KBM-7 (cell line): ENCODE data around the gene CAPNS1.
"Not testable (repeated sequence)": the region's sequence is repeated elsewhere in the genome, so short reads cannot be mapped to it uniquely, and the experiment has no call there.

ENCODE experiments used
- DNase-seq: peaks from one replicate; pipeline ENCODE4 v3.0.0-alpha.2; 2015
- in situ Hi-C: fragments of 300-500 bp; cut with MboI; formaldehyde crosslinking; loops from 2 replicates; pipeline ENCODE4 v1.14.3; 2020; ENCODE audit warnings: low sequenced_read_pairs, low pct_unique_long_range_greater_than_20kb, mixed read lengths

Gene CAPNS1

GRCh38 chr19:36113425-36113824, 26.4 kb upstream of the CAPNS1 start:
- in situ Hi-C loops = no loop called here
- DNase-seq = no peak

DNA sequence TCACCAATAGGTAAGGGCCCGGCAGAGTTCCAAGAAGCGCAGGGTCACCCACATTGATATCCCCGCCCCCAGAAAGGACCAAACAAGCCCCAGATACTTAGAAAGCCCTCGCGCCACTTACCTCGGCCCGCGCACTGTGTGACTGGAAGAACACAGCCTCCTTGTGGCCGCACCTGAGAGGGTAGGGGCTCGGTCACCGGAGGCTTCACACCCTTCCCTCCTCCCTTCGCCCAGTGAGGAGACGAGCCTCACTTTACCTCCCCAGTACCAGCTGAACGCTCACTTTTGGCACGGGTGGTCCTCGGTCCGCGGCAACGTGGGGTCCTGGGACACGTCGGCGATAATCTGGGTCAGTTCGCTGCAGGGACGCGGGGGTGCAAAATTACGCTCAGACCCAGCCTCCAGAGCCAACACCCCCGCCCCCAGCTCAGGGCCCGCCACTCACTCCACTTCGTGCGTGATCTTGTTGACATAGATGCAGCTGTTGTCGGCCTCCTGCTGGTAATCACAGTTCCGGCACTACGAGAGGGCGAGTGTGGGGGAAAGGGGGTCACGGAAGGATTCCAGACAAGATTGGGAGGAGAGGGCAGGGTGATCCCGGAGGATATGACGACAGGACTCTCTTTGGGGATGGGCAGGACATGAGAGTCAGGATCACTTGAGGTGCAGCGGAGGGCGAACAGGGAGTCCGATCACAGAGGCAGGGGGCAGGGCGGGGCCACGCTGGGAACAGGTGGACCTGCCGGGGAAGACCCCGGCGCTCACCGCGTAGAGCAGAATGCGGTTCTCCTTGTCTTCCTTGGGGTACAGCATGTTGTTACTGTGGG, 25.8 kb upstream of the CAPNS1 start:
- DNase-seq = peak; percentile 6
- in situ Hi-C loops = no loop called here

- DNase-seq = peak; percentile 99
- in situ Hi-C loops = no loop called here
Observed at GRCh38 chr19:36114721-36115452, 25.0 kb upstream of the CAPNS1 start, which contains the start of gene POLR2I. Gene POLR2I (minus strand): TSS chr19:36114875. CDS start chr19:36114856, 19 bp downstream.

DNA sequence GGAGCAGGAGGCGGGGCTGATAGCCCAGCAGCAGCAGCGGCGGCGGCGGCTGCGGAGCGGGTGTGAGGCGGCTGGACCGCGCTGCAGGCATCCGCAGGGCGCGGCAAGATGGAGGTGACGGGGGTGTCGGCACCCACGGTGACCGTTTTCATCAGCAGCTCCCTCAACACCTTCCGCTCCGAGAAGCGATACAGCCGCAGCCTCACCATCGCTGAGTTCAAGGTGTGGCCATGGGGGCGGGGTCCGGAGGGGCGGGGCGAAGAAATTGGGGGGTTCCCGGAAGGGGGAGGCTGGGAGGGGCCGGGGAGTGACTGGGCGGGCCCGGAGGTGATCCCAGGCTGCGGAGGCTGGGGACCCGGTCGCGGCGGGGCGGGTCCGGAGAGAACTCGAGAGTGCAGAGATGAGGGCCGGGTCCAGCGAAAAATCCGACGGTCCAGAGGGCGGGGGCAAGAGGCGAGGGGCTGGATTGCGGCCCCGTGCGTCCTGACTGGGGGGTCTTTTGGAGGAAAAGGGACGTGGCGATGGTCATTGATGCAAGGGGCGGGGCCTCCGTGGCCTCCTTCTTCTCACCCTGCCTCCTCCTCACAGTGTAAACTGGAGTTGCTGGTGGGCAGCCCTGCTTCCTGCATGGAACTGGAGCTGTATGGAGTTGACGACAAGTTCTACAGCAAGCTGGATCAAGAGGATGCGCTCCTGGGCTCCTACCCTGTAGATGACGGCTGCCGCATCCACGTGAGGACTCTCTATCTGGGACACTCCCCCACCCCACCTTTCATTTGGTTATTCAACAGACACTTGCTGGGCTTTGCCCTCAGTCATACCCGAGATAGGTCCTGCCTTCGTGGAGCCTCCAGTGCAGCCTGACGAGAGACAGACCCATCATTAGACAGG, 24.2 kb upstream of the CAPNS1 start, which contains the start of gene TBCB:
Gene TBCB (plus strand): TSS at position 16 of the 891 bp plus-strand sequence. CDS start 93 bp downstream, at position 109.
- no peak for DNase-seq
- in situ Hi-C loops = no loop called here

DNA sequence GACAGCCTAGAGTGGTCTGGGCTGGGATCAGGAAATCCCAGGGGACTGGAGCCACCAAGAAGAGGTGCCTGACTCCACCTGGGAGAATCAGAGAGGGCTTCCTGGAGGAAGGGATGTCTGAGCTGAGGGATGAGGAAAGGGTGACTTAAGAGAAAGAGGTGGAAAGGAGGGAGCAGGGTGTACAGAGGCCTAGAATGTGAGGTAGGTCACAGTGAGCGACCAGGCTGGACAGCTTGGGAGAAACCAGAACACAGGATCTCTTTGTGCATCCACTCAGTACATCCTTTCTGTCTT, 23.6 kb upstream of the CAPNS1 start:
- in situ Hi-C loops = no loop called here
- DNase-seq = no peak

GRCh38 chr19:36120092-36120983, 19.5 kb upstream of the CAPNS1 start:
- DNase-seq = no peak
- in situ Hi-C loops = no loop called here

GRCh38 chr19:36120984-36121358, 18.9 kb upstream of the CAPNS1 start:
- in situ Hi-C loops = no loop called here
- DNase-seq = no peak

DNA sequence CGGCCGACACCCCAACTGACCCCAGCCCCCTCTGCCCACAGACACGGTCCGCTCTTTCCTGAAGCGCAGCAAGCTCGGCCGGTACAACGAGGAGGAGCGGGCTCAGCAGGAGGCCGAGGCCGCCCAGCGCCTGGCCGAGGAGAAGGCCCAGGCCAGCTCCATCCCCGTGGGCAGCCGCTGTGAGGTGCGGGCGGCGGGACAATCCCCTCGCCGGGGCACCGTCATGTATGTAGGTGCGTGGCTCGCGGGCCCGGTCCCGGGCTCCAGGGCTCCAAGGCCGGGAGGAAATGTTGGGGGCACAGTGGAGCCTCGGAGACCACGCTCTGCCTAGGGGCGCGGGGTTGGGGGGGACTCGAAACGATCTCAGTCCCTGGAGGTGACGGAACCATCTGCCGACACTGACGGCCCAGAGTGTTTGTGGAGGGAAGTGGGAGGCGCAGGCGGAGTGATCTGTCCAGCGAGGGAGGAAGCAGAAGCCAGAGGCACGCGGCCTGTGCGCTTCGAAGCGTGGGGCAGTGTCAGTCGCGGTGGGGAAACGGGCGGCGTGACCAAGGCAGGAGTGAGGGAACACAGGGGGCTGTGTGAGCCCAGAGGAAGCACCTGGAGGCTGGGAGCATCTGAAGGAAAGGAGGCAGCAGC, 18.3 kb upstream of the CAPNS1 start:
- in situ Hi-C loops = no loop called here
- DNase-seq = peak; percentile 24

DNA sequence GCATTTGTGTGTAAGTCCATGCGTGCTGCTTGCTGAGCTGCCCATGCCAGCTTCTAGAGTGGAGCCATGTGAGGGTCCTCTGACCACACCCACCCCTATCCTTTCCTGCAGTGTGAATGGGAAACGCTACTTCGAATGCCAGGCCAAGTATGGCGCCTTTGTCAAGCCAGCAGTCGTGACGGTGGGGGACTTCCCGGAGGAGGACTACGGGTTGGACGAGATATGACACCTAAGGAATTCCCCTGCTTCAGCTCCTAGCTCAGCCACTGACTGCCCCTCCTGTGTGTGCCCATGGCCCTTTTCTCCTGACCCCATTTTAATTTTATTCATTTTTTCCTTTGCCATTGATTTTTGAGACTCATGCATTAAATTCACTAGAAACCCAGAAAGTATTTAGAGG, 14.3 kb upstream of the CAPNS1 start:
- in situ Hi-C loops = no loop called here
- DNase-seq = no peak

GRCh38 chr19:36128392-36128736, 11.5 kb upstream of the CAPNS1 start:
- DNase-seq = no peak
- in situ Hi-C loops = no loop called here

GRCh38 chr19:36131221-36131620, 8.6 kb upstream of the CAPNS1 start:
- DNase-seq, in situ Hi-C loops: not testable (repeated sequence)

DNA sequence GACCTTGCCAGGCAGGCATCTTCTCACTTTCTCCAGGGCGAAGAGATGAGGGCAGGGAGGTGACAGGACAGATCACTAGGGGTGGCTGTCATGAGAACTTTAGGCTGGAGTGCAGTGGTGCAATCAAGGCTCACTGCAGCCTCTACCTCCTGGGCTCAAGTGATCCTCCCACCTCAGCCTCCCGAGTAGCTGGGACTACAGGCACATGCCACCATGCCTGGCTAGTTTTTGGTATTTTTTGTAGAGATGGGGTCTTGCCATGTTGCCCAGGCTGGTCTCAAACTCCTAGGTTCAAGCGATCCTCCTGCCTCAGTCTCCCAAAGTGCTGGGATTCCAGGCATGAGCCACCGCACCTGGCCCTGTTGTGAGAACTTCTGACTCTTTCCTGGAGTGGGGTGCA, 5.0 kb upstream of the CAPNS1 start:
- in situ Hi-C loops, DNase-seq: not testable (repeated sequence)

- no peak for DNase-seq
- in situ Hi-C loops = no loop called here
Observed at GRCh38 chr19:36136964-36137686, 2.7 kb upstream of the CAPNS1 start.

DNA sequence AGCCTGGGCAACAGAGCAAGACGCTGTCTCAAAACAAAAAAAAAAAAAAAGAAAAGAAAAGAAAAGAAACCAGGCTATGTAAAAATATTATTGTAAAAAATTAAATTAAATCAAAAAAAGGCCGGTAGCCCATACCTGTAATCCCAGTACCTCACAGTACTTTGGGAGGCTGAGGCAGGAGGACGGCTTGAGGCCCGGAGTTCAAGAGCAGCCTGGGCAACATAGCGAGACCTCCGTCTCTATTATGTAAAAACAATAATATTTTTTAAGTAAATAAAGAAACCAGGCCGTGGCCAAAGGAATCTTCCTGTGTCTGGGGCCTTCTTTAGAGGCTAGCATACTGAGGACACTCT, 770 bp upstream of the CAPNS1 start:
- in situ Hi-C loops = no loop called here
- DNase-seq = no peak

DNA sequence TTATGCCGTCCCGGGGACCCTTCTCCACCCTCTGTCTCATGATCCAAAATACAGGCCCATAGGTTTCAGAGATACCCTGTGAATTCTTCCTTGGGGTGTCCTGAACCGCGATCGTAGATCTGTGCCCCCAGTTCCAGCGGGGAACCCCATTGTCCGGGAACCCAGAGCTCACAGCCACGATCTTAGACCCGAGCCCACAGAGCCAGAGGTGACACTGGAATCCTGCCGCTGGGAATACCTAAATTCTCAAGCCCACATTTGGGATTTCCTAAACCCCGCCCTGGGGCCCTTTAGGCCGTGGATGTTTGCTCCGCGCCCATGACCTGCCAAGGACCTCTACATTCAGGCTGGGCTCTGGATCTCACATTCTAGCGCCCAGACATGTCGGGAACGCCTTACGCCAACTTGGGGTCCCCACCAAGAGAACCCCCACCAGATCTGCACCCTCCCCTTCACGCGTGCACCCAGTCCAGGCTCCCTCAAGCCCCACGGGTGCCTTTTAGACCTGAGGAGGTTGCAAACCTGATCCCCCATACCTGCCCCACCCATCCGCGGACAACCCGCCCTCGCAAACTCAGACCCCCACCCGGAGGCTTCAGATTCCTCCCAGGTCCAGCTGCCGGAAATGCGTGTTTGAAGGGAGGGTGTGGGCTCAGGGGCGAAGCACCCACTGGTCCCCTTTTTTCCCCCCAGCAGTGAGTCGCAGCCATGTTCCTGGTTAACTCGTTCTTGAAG, 605 bp downstream of the CAPNS1 start:
- peak; percentile 50 for DNase-seq
- in situ Hi-C loops = no loop called here

GRCh38 chr19:36141039-36141927, 1.4 kb downstream of the CAPNS1 start:
- DNase-seq = peak; percentile 89
- in situ Hi-C loops = no loop called here
